HG02588 (cell line): ENCODE measurements around the gene FSTL4.

Source experiments
- ATAC-seq: cut with Tn5 transposase; IDR thresholded peaks from one replicate; pipeline ENCODE4 v1.9.1; 2021; ENCODE audit warnings: mild to moderate bottlenecking, moderate library complexity; ENCODE audit not compliant: unreplicated experiment

The FSTL4 gene

GRCh38 chr5:133356396-133356983 lies 255.9 kb downstream of the FSTL4 start:
- ATAC-seq = no peak

- ATAC-seq = no peak
These were observed 257.8 kb downstream of the FSTL4 start for GRCh38 chr5:133354323-133355185.

GRCh38 chr5:133353741-133354140 lies 258.6 kb downstream of the FSTL4 start:
- no peak for ATAC-seq

GRCh38 chr5:133348406-133348805 lies 263.9 kb downstream of the FSTL4 start:
- no peak for ATAC-seq

GRCh38 chr5:133347039-133347438 lies 265.3 kb downstream of the FSTL4 start:
- ATAC-seq = no peak

GRCh38 chr5:133344266-133344665 lies 268.1 kb downstream of the FSTL4 start:
- no peak for ATAC-seq

- no peak for ATAC-seq
These were observed 269.1 kb downstream of the FSTL4 start for GRCh38 chr5:133343196-133343595.

GRCh38 chr5:133341915-133342710 lies 270.2 kb downstream of the FSTL4 start:
- ATAC-seq = no peak

DNA sequence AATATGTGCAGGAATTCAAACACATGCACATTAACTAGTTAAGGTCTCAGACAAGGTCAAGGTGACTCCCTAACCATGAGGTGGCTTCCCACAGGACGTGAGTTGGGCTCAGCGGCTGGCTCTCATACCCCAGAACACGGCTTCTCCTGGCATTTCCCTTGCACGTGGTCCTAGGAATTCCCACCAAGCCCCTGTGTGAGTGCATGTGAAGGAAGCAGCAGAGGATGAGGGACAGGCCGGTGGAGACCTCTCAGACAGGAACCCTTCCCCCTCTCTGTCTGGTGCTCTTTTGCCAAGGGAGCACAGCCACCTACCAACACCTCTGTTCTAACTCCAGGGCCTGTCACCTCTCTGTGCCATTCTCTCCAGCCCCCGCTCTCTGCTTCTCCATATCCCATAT lies 271.0 kb downstream of the FSTL4 start:
- ATAC-seq = no peak

DNA sequence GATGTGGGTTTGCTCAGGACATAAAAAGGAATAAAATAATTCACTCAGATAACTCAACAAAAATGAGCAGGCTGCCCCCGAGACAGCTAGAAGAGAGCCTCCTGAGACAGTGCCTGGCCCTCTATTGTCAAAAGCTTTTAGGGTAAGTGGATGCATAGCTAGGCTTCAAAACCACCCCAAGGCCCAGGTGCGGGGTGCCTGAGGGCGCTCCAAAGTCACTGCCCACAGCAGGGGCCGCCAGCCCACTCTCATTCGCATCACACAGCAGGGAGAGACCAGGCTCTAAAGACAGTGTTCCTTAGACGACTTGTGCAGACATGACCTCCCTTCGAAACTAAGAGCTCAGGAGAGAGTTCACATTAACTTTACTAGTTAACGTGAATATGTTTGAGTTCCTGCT lies 271.5 kb downstream of the FSTL4 start:
- no peak for ATAC-seq

- no peak for ATAC-seq
These were observed 272.2 kb downstream of the FSTL4 start for GRCh38 chr5:133340002-133340755.

DNA sequence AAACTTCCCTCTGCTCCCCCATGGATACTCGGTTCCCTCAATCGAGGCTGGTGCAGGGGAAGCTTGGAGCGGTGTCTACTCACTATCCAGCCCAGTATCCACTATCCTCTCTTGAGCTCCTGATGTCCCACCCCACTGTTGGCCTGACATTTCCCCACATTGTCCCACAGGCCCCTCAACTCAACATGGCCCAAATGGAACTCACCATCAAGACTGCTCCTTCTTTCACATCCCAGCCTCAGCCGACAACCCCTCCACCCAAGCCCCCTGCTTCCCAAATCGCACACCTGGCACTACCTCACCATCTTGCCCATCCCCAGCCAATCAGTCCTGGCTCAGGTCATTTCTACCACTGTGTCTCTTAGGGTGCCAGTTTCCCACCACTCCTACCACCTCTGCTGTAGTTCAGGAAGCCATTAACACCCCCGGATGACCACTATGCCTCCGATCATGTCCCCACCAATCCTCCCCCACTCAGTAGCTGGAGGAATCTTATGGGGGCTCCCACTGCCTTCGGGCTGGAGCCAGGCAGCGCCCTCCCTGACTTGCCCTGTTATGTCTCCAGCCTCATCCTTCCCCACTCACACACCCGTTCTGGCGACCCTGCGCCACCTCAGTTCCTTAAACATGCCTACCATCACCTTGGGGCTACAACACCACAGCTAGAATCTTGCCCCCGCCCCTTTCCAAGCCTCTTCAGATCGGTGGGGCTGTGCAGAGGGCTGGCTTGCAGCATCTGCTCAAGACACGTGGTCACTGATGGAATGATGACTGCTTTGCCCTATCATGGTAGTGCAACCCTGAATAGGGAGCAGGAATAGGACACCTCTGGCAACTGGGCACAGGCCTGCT lies 273.6 kb downstream of the FSTL4 start:
- ATAC-seq = no peak

DNA sequence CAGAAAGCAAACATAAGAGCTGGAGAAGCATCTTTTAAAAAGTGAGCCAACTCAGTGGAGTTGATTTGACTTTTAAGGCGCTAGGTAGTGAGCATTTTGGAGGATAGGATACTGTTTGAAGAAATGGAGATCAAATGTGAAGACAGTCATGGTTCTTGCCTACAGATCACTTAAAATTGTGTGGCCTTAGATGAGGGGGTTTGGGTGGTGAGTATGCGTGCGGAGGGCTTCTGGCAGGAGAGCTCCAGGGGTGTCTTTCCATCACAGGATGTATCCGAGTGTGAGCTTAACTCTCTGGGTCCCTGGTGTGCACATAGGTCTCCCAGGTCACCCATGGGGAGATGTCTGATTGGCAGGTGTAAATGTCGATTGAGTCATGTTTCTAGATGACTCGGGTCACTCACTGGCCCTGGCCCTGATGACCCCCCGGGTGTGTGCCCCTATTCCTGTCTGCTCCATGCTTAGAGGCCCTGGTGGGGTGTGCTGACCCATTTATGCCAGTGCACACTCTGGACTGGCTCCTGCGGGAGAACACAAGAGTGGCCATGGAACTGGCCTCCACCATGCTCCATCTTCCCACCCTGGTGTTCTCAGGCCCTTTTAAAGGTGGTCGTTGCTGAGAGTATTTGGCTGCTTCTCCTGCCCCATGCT lies 274.4 kb downstream of the FSTL4 start:
- ATAC-seq = no peak

DNA sequence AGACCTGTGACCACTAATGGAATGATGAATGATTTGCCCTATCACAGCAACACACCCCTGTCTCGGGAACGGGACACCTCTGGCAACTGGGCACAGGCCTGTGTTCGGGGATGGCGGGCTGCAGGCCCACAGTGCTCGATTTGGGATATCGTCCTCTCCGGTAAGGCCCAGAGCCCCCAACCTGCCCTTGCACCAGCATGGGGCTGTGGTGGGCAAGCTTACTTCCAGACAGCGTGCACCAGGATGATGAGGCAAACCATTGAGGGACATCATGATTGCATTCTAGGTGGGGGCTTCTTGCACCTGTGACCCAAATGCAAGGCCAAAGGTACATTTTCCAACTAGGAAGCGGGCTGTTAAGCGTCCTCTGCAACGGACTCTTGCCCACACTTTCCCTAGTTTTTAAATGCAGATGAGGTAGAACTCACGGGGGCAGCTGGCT lies 275.4 kb downstream of the FSTL4 start:
- ATAC-seq = no peak

DNA sequence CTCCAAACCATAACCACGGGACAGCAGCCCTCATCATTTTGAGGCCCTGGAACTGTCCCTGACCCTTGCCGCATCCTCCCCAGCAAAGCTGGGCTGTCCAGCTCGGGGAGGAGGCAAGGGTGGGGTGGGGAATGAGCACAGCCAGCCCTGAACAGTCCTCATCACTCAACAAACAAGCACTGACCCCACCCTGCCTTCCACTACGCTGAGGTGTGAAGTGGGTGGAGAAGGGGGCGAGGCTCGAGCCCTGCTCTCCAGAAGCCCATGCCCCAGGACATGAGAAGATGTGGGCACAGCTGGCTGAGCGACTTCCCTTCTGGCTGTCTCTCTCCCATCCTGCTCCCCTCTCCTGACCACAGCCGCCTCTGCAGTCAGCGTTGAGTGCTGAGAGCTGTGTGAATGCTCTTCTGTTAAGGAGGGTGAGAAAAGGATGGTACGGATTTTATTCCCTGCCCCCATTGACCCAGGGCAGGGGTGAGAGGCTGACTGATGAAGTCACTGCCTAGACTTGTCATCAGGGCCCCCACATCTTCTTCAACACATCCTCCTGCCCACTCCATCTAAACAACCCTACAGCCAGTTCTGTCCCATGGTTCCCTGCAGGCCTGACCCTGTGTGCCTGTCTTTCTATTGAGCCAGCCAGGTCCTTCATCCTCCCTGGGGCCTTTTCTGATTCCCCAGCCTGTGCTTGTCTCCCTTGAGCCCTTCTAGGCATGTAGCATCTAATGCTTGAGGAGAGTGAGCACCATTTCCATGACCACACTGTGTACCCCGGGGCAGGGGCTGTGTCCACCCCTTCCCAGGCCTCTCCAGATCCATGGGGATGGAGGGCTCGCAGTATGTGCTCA lies 276.0 kb downstream of the FSTL4 start:
- no peak for ATAC-seq

DNA sequence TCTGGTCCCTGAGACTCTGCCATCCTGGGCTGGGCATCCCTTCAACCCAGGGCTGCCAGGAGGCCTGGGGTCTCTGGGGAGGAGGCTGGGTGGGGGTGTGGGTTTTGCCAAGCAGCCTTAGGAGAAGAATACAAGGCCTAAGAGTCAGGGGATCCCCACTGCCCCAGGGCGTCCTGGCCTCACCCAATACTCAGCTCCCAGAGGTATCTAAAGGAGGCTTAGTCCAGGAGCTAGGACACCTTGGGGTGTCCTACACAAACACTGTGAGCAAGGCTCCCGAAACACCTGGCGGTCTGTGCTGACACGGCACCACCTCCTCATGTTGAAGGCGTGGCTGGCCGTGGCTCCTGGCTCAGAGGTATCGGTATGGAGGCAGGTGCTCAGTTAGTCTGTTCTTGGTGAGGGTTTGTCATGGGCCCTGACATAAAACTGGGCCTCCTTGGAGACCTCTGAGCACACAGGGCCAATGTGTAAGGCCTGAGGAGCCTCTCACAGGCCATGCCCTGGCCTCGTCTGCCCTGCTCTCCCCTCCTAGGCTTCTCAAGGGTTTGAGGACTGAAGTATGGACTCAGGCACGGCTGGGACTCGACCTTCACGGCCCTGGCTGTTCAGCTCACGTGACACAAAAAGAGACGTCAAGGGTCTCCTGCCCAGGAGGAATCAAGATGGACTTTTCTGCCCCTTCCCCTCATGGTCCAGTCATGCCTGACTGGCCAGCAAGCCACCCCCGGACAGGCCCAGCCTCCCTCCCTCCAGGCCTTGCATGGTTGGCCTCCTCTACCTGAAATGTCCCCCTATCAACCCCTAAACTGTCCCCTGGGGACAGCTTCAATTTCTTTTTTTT lies 277.3 kb downstream of the FSTL4 start:
- ATAC-seq = no peak

DNA sequence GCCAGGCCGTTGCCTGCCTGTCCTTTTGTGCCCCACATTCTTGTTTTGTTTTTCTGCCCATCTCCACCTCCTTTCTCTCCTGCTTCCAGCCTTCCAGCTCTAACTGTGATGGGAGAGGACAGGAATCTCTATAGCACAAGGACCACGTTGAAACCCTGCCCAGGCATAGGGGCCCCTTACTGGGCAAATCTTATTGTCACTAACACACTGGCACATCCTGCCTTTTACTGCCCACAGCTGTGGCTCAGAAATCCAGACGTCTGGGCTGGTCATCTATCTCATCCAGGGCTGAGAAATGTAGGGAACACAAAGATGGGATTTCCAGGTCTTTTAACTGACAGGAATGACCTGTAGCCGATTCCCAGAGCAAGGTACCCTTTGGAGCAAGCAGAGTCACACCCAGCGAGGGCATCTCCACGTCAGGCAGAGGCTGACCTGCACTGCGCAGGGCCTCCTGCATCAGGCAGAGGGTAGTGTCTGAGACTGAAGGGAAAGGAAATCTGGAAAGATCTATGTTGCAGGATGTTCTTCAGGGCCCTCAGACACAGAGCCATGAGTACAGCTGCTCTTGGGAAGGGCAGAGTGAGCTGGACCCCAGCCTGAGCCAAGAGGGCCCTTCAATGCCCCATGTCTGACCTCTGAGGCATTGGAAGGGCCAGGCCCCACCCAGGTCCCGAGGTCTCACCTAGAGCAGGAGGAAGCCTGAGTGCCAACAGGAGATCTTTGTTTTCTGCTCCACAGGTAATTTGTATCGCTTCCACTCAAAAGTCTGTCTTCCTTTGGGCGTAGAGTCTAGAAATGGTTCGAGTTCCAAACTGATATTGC lies 278.8 kb downstream of the FSTL4 start:
- ATAC-seq = no peak
